ENCODE results near the gene ZSWIM5.

- TF ChIP-seq CTCF (IDR thresholded peaks at IDR 0.05) (no peak), POLR2A (IDR thresholded peaks at IDR 0.05) (no peak)
These were observed 109.3 kb downstream of the ZSWIM5 start for GRCh38 chr1:45097079-45097478.

All from body of pancreas (tissue), 4 donors.